Measurements from ENCODE around the gene CBLC. TPM values are rescaled to one million over a fixed set of nuclear protein-coding genes. Genes with fewer than 3 reads are reported as not detected.

Gene CBLC
- total RNA-seq, 4 donors from 2014 or later = 26.9 to 75.7 (median 49.1) TPM

DNA sequence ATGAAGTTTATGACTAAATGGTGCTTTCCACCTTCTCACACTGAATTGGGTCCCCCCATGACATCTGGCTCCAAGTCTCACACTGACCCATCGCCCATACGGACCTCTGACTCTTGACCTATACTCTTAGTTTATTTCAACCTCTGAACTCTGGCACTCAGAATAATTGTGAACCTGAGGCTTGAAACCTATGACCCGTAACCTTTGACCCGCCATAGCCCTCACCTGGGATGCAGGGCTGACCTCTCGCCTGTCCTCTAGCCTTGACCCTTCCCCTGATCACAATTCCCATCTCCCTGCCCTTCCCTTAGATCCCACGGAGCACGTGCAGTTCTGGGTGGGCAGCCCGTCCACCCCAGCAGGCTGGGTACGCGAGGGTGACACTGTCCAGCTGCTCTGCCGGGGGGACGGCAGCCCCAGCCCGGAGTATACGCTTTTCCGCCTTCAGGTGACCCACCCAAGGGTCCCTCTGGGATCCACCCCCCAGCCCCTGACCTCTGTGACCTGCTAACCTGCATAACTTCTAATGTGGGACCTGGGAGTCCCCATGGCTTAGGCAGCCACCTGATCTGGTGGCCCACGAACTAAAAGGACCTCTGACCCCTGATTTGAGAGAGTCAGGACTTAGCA, 36.3 kb downstream of the CBLC start:
- H3K27ac ChIP-seq = no peak overlapping the region
- TF ChIP-seq CTCF (IDR thresholded peaks at IDR 0.05) (no peak), POLR2A (IDR thresholded peaks at IDR 0.05) (no peak)
- H3K4me3 ChIP-seq = no peak overlapping the region
- no peaks in the 10 kb centered on the region for H3K9me3 ChIP-seq
- peaks cover 0 to 29% (median 0%) of the 10 kb centered on the region in 3 donors for H3K36me3 ChIP-seq
- H3K4me1 ChIP-seq = peaks cover 5 to 25% (median 5%) of the 10 kb centered on the region in 3 donors
- intact Hi-C loops (cut with DNase I) = no loop called here
- DNase-seq = no peak
- H3K27me3 ChIP-seq = peaks cover 0 to 14% (median 0%) of the 10 kb centered on the region in 4 donors
- 81 to 94% methylated on average over 5 to 15 of the region's 16 CpGs for WGBS, 2 donors

GRCh38 chr19:44814517-44814916, 36.8 kb downstream of the CBLC start:
- Histone ChIP-seq H3K9me3 (no peaks in the 10 kb centered on the region), H3K4me1 (peaks cover 0 to 20% (median 0%) of the 10 kb centered on the region in 3 donors), H3K4me3 (no peak overlapping the region), H3K36me3 (peaks cover 0 to 34% (median 0%) of the 10 kb centered on the region in 3 donors), H3K27me3 (peaks cover 0 to 9% (median 0%) of the 10 kb centered on the region in 4 donors), H3K27ac (no peak overlapping the region)
- no peak for TF ChIP-seq POLR2A (IDR thresholded peaks at IDR 0.05)
- TF ChIP-seq CTCF (IDR thresholded peaks at IDR 0.05) = no peak
- WGBS, 2 donors = 95 to 97% methylated on average over 12 to 16 of the region's 17 CpGs
- intact Hi-C loops (cut with DNase I) = no loop called here
- no peak for DNase-seq

GRCh38 chr19:44816301-44816700, 38.6 kb downstream of the CBLC start:
- Histone ChIP-seq H3K27ac (no peak overlapping the region), H3K9me3 (no peaks in the 10 kb centered on the region), H3K27me3 (peaks cover 0 to 9% (median 0%) of the 10 kb centered on the region in 4 donors), H3K4me3 (no peak overlapping the region), H3K4me1 (peaks cover 4 to 14% (median 4%) of the 10 kb centered on the region in 3 donors), H3K36me3 (peaks cover 0 to 35% (median 0%) of the 10 kb centered on the region in 3 donors)
- DNase-seq = no peak
- 84 to 100% methylated on average over 1 to 2 of the region's 2 CpGs for WGBS, 2 donors
- intact Hi-C loops (cut with DNase I) = no loop called here
- no peak for TF ChIP-seq POLR2A (IDR thresholded peaks at IDR 0.05)
- no peak for TF ChIP-seq CTCF (IDR thresholded peaks at IDR 0.05)

- no peak for DNase-seq
- H3K27me3 ChIP-seq = peaks cover 0 to 9% (median 0%) of the 10 kb centered on the region in 4 donors
- H3K4me1 ChIP-seq = peaks cover 4 to 20% (median 4%) of the 10 kb centered on the region in 3 donors
- TF ChIP-seq CTCF (IDR thresholded peaks at IDR 0.05) (no peak), POLR2A (IDR thresholded peaks at IDR 0.05) (no peak)
- H3K9me3 ChIP-seq = no peaks in the 10 kb centered on the region
- peaks cover 0 to 35% (median 0%) of the 10 kb centered on the region in 3 donors for H3K36me3 ChIP-seq
- H3K27ac ChIP-seq = no peak overlapping the region
- no peak overlapping the region for H3K4me3 ChIP-seq
- intact Hi-C loops (cut with DNase I) = no loop called here
- 87 to 95% methylated on average over 3 to 6 of the region's 8 CpGs for WGBS, 2 donors
Observed at GRCh38 chr19:44817725-44818465, 40.2 kb downstream of the CBLC start.

GRCh38 chr19:44818466-44819031, 40.9 kb downstream of the CBLC start:
- peaks cover 4 to 20% (median 4%) of the 10 kb centered on the region in 3 donors for H3K4me1 ChIP-seq
- H3K4me3 ChIP-seq = no peak overlapping the region
- TF ChIP-seq POLR2A (IDR thresholded peaks at IDR 0.05) (no peak), CTCF (IDR thresholded peaks at IDR 0.05) (no peak)
- no peak for DNase-seq
- no peak overlapping the region for H3K27ac ChIP-seq
- intact Hi-C loops (cut with DNase I) = no loop called here
- peaks cover 0 to 30% (median 0%) of the 10 kb centered on the region in 3 donors for H3K36me3 ChIP-seq
- 89 to 90% methylated on average over 15 to 18 of the region's 20 CpGs for WGBS, 2 donors
- no peaks in the 10 kb centered on the region for H3K9me3 ChIP-seq
- peaks cover 0 to 9% (median 0%) of the 10 kb centered on the region in 4 donors for H3K27me3 ChIP-seq
